GM18520 (cell line): ENCODE data around the gene DMD.
A peak's percentile ranks its signal among the peaks of the same experiment; 100 is the strongest.
"Not testable (repeated sequence)": the region's sequence is repeated elsewhere in the genome, so short reads cannot be mapped to it uniquely, and the experiment has no call there.

Experiments
- ATAC-seq: cut with Tn5 transposase; IDR thresholded peaks from one replicate; pipeline ENCODE4 v1.9.1; 2021; ENCODE audit not compliant: unreplicated experiment

DMD gene

GRCh38 chrX:32644476-32645245 is 566.7 kb downstream of the DMD start:
- ATAC-seq: no peak

- no peak for ATAC-seq
These were observed 569.1 kb downstream of the DMD start for GRCh38 chrX:32642283-32642682.

GRCh38 chrX:32618154-32618553 is 593.2 kb downstream of the DMD start:
- no peak for ATAC-seq

GRCh38 chrX:32614707-32615106 is 596.6 kb downstream of the DMD start:
- ATAC-seq: no peak

GRCh38 chrX:32599156-32599555 is 612.2 kb downstream of the DMD start:
- ATAC-seq: no peak

GRCh38 chrX:32598707-32599106 is 612.6 kb downstream of the DMD start:
- ATAC-seq: no peak

- ATAC-seq: no peak
These were observed 613.6 kb downstream of the DMD start for GRCh38 chrX:32597777-32598176.

- ATAC-seq: no peak
These were observed 618.6 kb downstream of the DMD start for GRCh38 chrX:32592786-32593185.

GRCh38 chrX:32591589-32591988 is 619.8 kb downstream of the DMD start:
- ATAC-seq: no peak

- no peak for ATAC-seq
These were observed 628.6 kb downstream of the DMD start for GRCh38 chrX:32582729-32583128.

GRCh38 chrX:32576885-32577284 is 634.5 kb downstream of the DMD start:
- ATAC-seq: no peak

- no peak for ATAC-seq
These were observed 638.7 kb downstream of the DMD start for GRCh38 chrX:32572644-32573043.

GRCh38 chrX:32571579-32571978 is 639.8 kb downstream of the DMD start:
- ATAC-seq: no peak

- ATAC-seq: no peak
These were observed 649.1 kb downstream of the DMD start for GRCh38 chrX:32562261-32562660.

GRCh38 chrX:32545101-32545500 is 666.2 kb downstream of the DMD start:
- ATAC-seq: no peak

- ATAC-seq: no peak
These were observed 672.8 kb downstream of the DMD start for GRCh38 chrX:32538554-32538953.

- ATAC-seq: peak; percentile 92
These were observed 677.5 kb downstream of the DMD start for GRCh38 chrX:32533848-32534247.

- ATAC-seq: no peak
These were observed 679.1 kb downstream of the DMD start for GRCh38 chrX:32532262-32532661.

GRCh38 chrX:32530802-32531403 is 680.4 kb downstream of the DMD start:
- ATAC-seq: no peak

GRCh38 chrX:32528451-32528850 is 682.9 kb downstream of the DMD start:
- ATAC-seq: not testable (repeated sequence)

- ATAC-seq: no peak
These were observed 686.1 kb downstream of the DMD start for GRCh38 chrX:32525234-32525633.

- no peak for ATAC-seq
These were observed 687.0 kb downstream of the DMD start for GRCh38 chrX:32524385-32524784.

- ATAC-seq: no peak
These were observed 690.6 kb downstream of the DMD start for GRCh38 chrX:32520789-32521188.
